Measurements from ENCODE around the gene C11orf54. TPM values are rescaled to one million over a fixed set of nuclear protein-coding genes. Genes with fewer than 3 reads are reported as not detected.
A peak's percentile ranks its signal among the peaks of the same experiment; 100 is the strongest.

The C11orf54 gene
- total RNA-seq, 1 donor, result 30.6 TPM

GRCh38 chr11:93733474-93733873, 8.0 kb upstream of the C11orf54 start:
- no peak for TF ChIP-seq CTCF (IDR thresholded peaks at IDR 0.05; ENCODE audit: insufficient read depth, low read length)
- DNase-seq (ENCODE audit: low read depth), result no peak
- H3K4me3 ChIP-seq (ENCODE audit: low read depth, low read length), result no peak overlapping the region

GRCh38 chr11:93734427-93735222, 6.8 kb upstream of the C11orf54 start:
- TF ChIP-seq CTCF (IDR thresholded peaks at IDR 0.05; ENCODE audit: insufficient read depth, low read length), result no peak
- H3K4me3 ChIP-seq (ENCODE audit: low read depth, low read length), result no peak overlapping the region
- no peak for DNase-seq (ENCODE audit: low read depth)

GRCh38 chr11:93735627-93736026, 5.8 kb upstream of the C11orf54 start:
- no peak for TF ChIP-seq CTCF (IDR thresholded peaks at IDR 0.05; ENCODE audit: insufficient read depth, low read length)

GRCh38 chr11:93736129-93736528, 5.3 kb upstream of the C11orf54 start:
- H3K4me3 ChIP-seq (ENCODE audit: low read depth, low read length), result no peak overlapping the region
- TF ChIP-seq CTCF (IDR thresholded peaks at IDR 0.05; ENCODE audit: insufficient read depth, low read length), result no peak
- no peak for DNase-seq (ENCODE audit: low read depth)

More at GRCh38 chr11:93735627-93736026, 5.8 kb upstream of the C11orf54 start:
- no peak for DNase-seq (ENCODE audit: low read depth)
- H3K4me3 ChIP-seq (ENCODE audit: low read depth, low read length), result no peak overlapping the region

- H3K4me3 ChIP-seq (ENCODE audit: low read depth, low read length), result peak overlapping the region; percentile 93
- DNase-seq (ENCODE audit: low read depth), result no peak
- TF ChIP-seq CTCF (IDR thresholded peaks at IDR 0.05; ENCODE audit: insufficient read depth, low read length), result no peak
Observed at GRCh38 chr11:93737904-93738612, 3.4 kb upstream of the C11orf54 start.

GRCh38 chr11:93738647-93739081, 2.8 kb upstream of the C11orf54 start:
- TF ChIP-seq CTCF (IDR thresholded peaks at IDR 0.05; ENCODE audit: insufficient read depth, low read length), result no peak
- no peak for DNase-seq (ENCODE audit: low read depth)
- peak overlapping the region; percentile 93 for H3K4me3 ChIP-seq (ENCODE audit: low read depth, low read length)
